Activated CD8-positive, alpha-beta memory T cell treated with anti-CD3 and anti-CD28 coated beads, Interleukin-2, amount 50 U/mL, for 4 hours (primary cell): ENCODE data around the gene GPI.
A peak's percentile ranks its signal among the peaks of the same experiment; 100 is the strongest.
"Not testable (repeated sequence)": the region's sequence is repeated elsewhere in the genome, so short reads cannot be mapped to it uniquely, and the experiment has no call there.

ENCODE experiments used
- DNase-seq: peaks from one replicate; pipeline ENCODE4 v3.0.0-alpha.2; 2020

The GPI gene

DNA sequence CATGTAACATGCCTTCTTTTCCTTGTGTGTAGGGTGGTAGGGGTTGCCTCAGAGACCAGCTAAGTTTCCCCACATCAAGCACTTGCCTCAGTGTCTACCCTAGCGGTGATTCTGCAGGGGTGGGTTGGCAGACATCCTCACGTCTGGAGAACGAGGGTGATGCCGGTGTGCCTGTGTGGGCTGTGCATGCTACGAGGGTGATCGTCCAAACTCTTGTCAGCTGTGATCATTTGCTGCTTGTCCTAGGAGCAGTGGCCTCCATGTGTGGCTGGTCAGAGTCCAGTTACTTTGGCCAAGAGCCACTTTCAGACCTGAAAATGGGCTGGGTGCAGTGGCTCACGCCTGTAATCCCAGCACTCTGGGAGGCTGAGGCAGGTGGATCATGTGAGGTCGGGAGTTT lies 5.1 kb downstream of the GPI start:
- DNase-seq, result no peak

DNA sequence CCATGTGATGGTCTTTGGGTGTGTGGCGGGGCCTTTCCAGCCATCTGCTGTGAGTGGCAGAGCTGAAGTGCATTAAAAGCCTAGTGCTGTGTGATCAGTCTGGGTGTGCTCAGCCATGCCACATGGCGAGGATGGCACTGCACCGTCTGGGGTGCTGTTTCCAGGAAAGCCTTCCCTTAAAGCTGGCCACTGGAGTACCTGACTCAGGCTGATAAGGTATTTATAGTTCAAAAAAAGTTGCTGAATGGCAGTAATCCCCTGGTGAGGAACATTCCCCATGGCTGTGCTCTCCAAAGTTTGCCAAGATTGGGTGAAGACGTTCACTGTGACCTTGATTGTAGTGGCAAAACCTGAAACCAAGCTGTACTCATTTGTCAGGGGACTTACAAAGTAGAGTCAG lies 6.0 kb downstream of the GPI start:
- DNase-seq, result no peak

DNA sequence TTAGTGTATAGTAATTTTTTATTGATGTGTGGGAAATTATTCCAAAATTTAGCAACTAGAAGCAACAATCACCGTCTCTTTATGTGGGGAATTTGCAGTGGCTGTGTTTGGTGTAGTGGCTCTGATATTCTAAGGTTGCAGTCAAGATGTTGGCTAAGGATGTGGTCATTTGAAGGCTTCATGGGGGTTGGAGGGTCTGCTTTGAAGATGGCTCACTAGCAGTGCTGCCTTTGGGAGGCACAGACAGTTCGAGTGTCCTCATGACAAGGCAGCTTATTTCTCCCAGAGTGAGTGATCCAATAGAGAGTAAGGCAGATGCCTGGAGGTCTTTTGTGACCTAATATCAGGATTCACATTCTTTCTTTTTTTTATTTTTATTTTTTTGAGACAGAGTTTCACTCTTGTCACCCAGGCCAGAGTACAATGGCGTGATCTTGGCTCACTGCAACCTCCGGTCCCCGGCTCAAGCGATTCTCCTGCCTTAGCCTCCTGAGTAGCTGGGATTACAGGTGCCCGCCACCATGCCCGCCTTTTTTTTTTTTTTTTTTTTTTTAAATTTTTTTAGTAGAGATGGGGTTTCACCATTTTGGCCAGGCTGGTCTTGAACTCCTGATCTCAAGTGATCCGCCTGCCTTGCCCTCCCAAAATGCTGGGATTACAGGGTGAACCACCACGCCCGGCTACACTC lies 8.7 kb downstream of the GPI start:
- no peak for DNase-seq

DNA sequence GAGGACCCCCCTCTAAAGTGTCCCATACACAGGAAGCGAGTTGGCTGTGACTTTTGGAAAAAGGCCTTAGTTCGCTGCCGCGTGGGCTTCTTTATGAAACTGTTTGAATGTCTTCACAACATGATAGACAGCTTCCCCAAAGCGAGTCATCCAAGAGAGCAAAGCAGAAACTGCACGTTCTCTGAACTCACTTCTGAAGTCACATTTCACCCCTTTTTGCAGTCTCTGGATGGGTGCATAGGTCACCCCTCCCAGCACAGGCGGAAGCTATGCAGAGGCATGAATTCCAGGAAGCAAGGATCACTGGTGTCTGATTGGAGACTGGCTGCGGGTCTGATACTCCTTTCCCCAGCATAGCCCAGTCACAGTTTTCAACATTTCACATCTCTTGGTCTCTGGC lies 10.6 kb downstream of the GPI start:
- no peak for DNase-seq

GRCh38 chr19:34380639-34381241 lies 15.7 kb downstream of the GPI start:
- DNase-seq, result no peak

GRCh38 chr19:34381399-34382251 lies 16.6 kb downstream of the GPI start:
- DNase-seq, result no peak

DNA sequence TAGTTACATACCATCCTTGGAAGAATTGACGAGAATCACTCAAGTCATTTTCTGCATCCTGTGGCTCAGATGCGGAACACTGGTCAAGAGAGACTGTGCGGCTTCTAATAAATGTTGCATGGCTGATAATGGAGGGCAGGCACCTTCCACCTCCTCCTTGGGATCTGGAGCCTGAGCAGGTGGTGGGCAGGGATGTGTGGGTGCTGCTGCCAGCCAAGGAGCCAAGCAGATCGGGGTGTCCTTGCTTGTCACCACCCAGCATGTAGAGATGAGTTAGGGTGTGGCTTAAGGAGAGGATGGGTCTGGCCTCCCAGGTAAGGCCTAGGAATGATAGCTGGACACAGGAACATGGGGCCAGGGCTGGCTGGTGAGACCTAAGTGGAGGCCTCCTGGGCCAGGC lies 17.5 kb downstream of the GPI start:
- DNase-seq, result no peak

GRCh38 chr19:34383599-34383998 lies 18.6 kb downstream of the GPI start:
- no peak for DNase-seq

DNA sequence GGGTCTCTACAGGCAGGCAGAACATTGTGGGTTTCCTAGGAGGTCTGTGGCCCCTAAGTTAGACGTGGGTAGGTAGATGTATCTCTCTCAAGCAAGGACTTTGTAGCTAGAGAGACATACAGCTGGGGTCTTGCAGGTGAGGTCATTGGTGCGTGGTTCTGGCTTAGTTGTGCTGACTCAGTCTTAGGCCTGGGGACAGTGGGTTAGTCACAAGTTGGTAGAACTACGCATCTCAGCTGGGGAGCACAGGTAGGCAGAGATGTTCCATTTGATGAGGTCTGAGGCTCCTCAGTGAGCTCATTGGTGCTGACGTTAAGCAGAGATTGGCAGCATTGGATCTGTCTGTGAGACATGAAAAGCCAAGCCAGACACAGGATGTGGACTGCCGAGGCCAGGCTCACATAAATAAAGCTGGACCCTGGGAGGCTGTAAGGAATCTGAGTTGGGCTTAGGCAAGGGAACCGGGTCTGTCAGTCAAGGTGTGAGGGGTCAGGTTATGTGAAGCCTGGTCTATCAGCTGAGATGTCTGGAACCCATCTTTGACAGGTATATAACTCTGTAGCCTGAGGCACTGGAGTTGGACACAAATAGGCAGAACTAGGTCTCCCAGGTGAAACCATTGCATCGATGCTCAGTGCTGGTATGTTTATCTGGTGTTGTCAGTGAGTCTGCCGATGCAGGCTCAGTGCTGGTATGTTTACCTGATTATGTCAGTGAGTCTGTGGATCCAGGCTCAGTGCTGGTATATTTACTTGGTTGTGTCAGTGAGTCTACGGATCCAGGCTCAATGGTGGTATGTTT lies 21.8 kb downstream of the GPI start:
- DNase-seq, result no peak

DNA sequence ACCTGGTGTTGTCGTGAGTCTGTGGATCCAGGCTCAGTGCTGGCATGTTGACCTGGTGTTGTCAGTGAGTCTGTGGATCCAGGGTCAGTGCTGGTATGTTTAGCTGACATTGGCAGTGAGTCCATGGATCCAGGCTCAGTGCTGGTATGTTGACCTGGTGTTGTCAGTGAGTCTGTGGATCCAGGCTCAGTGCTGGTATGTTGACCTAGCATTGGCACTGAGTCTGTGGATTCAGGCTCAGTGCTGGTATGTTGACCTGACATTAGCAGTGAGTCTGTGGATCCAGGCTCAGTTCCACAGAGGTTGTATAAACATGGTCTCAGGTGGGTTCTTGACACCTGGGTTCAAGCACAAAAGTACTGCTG lies 22.4 kb downstream of the GPI start:
- DNase-seq, result no peak

GRCh38 chr19:34388745-34389144 lies 23.7 kb downstream of the GPI start:
- not testable (repeated sequence) for DNase-seq

GRCh38 chr19:34391813-34392212 lies 26.8 kb downstream of the GPI start:
- DNase-seq, result no peak

DNA sequence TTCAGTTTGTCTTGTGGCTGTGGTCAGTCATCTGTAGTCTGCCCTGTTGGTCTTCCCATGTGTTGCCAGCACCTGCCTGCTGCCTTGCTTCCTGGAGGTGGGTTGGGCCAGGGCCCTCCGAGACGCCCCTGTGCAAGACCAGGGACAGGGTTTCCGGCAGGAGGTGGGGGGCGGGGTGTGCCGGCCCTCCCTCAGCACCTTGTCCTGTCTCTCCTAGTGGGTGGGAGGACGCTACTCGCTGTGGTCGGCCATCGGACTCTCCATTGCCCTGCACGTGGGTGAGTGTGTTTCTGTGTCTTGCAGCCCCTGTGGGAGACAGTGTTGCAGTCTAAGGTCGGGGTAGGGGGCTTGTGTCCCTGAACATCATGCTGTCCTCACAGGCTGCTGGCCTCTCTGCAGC lies 28.0 kb downstream of the GPI start:
- no peak for DNase-seq

DNA sequence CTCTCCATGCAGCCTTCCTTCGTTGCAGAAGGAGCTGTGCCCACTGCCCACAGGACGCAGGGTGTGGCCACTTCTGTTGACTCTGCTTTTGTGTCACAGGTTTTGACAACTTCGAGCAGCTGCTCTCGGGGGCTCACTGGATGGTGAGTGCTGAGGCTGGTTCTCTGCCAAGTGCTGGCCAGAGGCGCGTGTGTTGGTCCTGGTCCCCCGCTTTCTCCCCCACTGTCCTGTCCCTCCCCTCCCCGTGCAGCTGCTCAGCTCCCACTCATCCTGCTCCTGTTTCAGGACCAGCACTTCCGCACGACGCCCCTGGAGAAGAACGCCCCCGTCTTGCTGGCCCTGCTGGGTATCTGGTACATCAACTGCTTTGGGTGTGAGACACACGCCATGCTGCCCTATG lies 28.6 kb downstream of the GPI start:
- DNase-seq, result no peak

DNA sequence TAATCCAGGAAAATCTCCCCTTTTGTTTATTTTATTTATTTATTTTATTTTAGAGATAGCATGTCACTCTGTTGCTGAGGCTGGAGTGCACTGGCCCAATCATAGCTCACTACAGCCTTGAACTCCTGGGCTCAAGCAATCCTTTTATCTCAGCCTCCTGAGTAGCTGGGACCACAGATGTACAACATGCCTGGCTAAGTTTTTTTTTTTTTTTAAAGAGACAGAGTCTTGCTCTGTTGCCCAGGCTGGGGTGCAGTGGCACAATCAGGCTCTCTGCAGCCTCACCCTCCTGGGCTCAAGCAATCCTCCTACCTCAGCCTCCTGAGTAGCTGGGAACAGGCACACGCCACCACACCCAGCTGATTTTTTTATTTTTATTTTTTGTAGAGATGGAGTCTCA lies 32.9 kb downstream of the GPI start:
- DNase-seq, result no peak

GRCh38 chr19:34399886-34400285 lies 34.9 kb downstream of the GPI start:
- DNase-seq, result no peak

DNA sequence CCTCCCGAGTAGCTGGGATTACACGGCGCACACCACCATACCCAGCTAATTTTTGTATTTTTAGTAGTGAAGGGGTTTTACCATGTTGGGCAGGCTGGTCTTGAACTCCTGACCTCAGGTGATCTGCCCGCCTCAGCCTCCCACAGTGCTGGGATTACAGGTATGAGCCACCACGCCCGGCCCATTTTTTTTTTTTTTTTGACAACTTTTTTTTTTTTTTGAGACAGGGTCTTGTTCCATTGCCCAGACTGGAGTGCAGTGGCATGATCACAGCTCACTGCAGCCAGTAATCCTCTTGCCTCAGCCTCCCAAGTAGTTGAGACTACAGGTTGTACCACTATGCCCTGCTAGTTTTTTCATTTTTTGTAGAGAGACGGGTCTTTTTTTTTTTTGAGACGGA lies 35.8 kb downstream of the GPI start:
- DNase-seq, result not testable (repeated sequence)

DNA sequence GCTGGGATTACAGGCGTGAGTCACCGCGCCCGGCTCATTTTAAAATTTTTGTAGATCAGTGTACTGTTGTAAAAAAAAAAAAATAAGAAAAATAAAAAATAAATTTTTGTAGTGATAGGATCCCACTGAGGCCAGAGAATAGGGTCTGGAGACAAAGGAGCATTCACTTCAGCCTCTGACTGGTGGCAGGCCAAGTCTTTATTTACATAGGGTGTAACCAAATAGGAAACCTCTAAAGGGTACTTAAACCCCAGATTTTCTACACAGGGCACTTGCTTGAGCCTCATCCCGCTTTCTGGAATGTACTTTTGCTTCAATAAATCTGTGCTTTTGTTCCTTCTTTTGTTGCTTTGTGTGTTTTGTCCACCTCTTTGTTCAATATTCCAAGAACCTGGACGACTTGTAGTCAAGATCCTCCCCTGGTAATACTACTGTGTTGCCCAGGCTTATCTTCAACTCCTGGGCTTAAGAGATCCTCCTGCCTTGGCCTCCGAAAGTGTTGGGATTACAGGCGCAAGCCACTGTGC lies 37.1 kb downstream of the GPI start:
- no peak for DNase-seq

- DNase-seq, result no peak
These were observed 38.8 kb downstream of the GPI start for GRCh38 chr19:34403784-34404108.

DNA sequence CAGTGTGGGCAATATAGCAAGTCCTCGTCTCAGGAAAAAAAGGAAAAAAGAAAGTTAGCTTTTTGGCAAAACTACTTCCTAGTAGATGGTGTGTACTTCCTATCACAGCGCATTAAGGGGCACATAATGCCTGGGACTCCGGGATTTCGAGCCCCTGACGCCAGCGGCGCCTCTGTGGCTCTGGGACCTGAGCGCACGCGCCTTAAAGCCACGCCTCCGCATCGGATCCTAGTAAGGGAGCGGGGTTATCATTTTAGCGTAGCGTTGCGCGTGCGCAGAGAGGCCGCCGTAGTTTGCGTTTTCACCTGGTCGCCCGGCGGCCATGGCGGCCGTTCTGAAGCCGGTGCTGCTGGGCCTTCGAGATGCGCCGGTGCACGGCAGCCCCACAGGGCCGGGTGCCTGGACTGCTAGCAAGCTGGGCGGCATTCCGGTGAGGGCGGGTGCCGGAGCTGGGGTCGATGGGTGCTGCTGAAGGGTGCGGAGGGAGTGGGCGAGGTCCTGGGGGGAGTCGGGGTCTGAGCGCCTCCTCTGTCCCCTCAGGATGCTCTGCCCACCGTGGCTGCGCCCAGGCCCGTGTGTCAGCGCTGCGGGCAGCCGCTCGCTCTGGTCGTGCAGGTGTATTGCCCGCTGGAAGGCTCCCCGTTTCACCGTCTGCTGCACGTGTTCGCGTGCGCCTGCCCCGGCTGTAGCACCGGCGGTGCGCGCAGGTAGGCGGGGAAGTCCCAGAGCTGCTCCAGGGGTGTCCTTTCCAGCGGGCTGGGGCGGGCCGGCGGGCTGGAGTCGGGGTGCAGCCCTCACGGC lies 39.3 kb downstream of the GPI start, which contains the start of gene PDCD2L:
TSS of gene PDCD2L (plus strand) at position 291 of the 801 bp plus-strand sequence. CDS start at position 323, 32 bp downstream.
- DNase-seq, result peak; percentile 93

DNA sequence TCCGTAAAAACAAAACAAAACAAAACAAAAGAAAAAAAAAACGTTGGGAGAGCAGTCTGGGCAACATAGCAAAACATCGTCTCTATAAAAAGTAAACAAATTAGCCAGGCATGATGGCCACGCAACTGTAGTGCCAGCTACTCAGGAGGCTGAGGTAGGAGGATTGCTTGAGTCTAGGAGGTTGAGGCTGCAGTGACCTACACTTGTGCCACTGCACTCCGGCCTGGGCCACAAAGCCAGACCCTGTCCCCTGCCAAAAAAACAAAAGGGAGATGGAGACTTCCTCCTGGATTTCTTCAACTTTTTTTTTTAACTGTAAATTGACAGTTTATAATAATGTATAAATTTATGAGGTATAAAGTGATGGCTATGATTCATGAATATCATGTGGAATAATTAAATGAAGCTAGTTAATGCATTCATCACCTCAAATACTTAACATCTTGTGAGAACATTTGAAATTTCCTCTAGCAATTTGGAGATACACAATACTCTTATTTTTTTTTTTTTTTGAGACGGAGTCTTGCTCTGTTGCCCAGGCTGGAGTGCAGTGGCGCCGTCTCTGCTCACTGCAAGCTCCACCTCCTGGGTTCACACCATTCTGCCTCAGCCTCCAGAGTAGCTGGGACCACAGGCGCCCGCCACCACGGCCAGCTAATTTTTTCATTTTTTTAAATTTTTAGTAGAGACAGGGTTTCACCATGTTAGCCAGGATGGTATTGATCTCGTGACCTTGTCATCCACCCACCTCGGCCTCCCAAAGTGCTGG lies 41.1 kb downstream of the GPI start:
- DNase-seq, result no peak
